HG03378 (cell line): ENCODE measurements around the gene VIPR1.

Experiments
- ATAC-seq: cut with Tn5 transposase; IDR thresholded peaks from one replicate; pipeline ENCODE4 v1.9.1; 2021; ENCODE audit warnings: mild to moderate bottlenecking, moderate library complexity; ENCODE audit not compliant: unreplicated experiment

VIPR1 gene, protein sequence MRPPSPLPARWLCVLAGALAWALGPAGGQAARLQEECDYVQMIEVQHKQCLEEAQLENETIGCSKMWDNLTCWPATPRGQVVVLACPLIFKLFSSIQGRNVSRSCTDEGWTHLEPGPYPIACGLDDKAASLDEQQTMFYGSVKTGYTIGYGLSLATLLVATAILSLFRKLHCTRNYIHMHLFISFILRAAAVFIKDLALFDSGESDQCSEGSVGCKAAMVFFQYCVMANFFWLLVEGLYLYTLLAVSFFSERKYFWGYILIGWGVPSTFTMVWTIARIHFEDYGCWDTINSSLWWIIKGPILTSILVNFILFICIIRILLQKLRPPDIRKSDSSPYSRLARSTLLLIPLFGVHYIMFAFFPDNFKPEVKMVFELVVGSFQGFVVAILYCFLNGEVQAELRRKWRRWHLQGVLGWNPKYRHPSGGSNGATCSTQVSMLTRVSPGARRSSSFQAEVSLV

DNA sequence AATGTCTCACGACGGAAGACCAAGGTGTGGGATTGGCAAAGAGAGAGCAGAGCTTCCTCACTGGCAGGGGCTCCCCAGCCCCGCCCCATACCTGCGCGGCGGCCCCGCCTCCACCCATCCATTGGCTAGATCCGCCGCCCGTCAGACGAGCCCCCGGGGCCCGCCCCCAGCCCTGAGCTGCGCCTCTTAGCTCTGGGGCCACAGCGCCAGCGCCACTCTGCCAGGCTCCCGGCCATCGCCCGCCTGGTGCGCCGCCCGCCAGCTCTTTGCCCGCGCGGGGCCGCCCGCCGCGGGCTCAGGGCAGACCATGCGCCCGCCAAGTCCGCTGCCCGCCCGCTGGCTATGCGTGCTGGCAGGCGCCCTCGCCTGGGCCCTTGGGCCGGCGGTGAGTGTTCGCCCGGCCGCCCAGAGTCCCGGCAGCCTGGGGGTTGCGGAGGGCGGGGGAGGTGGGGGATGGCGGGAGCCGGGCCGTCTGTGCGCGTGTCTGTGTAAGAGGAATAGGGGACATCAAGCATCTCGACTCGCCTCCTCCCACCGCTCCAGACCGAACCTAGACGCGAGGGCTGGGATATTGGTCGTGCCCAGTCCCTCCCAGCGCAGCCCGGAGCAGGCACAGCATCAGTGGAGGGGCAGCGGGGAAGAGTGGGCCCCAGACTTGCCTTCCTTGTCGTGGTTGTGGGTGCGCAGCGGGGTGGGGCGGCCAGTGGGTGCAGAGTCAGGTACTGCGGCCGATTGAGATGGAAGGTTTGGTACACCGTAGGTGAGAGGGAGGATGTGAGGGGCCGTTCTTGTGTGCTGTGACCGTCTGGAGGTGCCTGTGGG is at the start of gene VIPR1:
Gene VIPR1 (plus strand): TSS at position 215 of the 822 bp plus-strand sequence. CDS start 93 bp downstream, at position 308.
- peak; percentile 70 for ATAC-seq

- ATAC-seq: no peak
Measured at GRCh38 chr3:42456211-42456610, 46.2 kb upstream of the VIPR1 start.

DNA sequence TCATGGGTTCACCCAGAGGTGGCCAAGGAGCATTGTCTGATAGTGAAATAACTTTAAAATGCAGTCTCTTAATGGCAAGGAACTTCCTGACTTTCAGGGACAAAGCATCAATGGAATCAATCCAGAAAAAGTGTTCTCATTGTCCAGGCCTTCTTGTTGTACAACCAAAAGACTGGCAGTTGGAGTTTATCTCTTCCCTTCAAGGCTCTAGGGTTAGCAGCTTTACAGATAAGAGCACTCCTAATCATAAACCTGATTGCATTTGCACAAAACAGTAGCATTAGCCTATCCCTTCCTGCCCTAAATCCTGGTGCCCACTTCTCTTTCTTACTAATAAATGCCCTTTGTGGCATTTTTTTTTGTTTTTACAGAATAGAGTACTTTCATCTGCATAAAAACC is 43.3 kb upstream of the VIPR1 start:
- no peak for ATAC-seq

DNA sequence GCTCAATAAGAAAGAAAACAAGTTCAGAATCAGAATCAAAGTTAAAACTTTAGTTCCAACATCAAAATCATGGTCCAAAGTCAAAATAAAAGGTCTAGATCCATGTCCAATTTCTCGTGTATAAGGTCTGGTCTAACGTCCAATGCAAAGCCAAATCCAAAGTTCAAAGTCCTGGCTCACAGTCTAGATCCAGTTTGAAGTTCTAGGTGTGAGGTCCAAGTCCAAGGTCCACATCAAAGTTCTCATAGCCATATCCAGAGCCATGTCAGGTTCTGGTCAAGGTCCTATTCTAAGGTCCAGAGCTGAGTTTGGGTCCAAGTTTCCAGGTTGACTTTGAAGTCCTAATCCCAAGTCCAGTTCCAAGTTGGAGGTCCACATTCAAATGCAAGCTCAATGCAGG is 40.7 kb upstream of the VIPR1 start:
- ATAC-seq: no peak

DNA sequence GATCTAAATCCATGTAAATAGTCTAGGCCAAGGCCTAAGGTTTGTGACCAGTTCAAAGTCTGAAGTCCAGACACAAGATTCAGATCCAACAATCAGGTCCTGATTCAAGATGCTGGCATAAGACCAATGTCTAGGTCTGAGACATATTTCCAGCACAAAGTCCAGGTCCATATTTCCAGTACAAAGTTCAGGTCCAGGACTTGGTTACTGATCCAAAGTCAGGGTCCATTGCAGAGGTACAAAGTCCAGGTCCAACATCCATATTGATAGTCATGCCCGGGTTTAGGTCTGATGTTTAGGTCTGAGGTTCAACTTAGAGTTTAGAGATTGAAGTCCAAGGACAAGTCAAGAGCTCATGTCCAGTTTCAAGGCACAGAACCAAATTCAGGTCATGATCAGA is 39.4 kb upstream of the VIPR1 start:
- ATAC-seq: no peak

DNA sequence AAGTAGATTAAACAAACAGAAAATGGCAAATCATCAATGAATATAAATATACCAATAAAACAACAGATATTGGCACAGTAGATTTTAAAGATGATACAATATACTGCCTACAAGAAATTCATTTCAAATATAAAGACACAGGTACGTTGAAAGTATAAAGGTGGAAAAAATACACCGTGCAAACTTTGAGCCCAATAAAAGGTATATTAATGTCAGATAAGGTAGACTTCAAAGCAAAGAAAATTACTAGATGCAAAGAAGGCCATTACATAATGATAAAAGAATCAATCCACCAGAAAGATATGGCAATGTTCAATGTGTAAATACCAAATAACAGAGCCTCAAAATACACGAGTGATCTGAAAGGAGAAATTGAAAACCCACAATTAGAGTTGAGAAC is 34.3 kb upstream of the VIPR1 start:
- no peak for ATAC-seq

- no peak for ATAC-seq
Measured at GRCh38 chr3:42472555-42472954, 29.9 kb upstream of the VIPR1 start.

GRCh38 chr3:42473083-42473932 is 29.1 kb upstream of the VIPR1 start:
- ATAC-seq: no peak

- no peak for ATAC-seq
Measured at GRCh38 chr3:42476225-42477125, 26.0 kb upstream of the VIPR1 start.

GRCh38 chr3:42477696-42478095 is 24.7 kb upstream of the VIPR1 start:
- ATAC-seq: no peak

- no peak for ATAC-seq
Measured at GRCh38 chr3:42478830-42479229, 23.6 kb upstream of the VIPR1 start.

DNA sequence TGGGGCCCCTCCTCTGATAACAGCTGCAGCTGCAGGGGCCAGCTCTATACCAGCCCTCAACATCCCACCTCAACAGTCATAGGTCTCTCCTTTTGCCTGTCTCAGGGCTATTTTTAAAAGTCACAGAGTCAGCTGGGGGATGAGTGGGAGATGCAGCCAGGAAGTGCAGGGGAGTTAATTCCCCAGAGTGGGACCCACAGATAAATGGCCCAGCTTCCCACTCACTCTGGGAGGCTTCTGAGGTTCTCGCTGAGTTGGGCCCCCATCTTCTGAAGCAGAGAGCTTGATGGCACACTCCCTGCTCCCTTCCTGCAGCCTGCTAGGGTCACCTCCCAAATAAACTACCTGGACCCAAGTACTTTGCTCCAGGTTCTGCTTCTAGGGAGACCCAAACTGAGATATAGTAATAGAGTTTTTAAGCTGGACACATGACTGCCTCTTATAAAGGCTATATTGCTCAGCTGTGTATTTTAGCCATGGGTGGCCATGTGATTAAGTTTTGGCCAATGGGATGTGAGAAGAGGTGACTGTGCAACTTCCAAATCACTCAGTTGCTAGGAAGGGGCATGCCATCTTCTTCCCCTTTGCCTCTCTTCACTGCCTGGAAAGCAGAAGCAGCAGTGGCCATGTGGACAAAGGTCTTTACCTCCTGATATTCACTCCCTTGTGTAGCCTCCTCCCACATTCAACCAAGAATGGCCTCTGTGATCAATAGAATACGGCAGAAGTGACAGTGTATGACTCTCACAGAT is 15.5 kb upstream of the VIPR1 start:
- no peak for ATAC-seq

- no peak for ATAC-seq
Measured at GRCh38 chr3:42488687-42489086, 13.8 kb upstream of the VIPR1 start.

GRCh38 chr3:42489116-42489936 is 13.1 kb upstream of the VIPR1 start:
- ATAC-seq: no peak

- no peak for ATAC-seq
Measured at GRCh38 chr3:42489937-42490227, 12.6 kb upstream of the VIPR1 start.

DNA sequence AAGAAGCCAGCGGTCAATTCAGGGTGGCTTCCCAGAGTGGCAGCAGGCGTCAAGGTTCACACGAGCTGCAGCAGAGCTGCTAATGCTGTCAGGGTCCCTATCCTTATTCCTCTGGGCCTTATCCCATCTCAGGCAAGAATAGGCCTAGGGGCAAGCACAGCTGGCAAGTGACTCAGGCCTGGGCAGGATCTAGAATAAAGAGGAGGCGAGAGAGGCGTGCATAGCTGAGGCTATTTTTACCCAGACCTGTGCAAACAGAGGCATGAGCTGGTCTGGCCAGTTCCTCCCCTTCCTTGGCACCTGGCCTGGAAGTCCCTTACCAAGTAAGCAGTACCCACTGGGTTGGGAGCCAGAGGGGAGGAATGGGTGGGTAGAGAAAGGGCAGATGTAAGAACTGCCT is 12.2 kb upstream of the VIPR1 start:
- peak; percentile 94 for ATAC-seq

DNA sequence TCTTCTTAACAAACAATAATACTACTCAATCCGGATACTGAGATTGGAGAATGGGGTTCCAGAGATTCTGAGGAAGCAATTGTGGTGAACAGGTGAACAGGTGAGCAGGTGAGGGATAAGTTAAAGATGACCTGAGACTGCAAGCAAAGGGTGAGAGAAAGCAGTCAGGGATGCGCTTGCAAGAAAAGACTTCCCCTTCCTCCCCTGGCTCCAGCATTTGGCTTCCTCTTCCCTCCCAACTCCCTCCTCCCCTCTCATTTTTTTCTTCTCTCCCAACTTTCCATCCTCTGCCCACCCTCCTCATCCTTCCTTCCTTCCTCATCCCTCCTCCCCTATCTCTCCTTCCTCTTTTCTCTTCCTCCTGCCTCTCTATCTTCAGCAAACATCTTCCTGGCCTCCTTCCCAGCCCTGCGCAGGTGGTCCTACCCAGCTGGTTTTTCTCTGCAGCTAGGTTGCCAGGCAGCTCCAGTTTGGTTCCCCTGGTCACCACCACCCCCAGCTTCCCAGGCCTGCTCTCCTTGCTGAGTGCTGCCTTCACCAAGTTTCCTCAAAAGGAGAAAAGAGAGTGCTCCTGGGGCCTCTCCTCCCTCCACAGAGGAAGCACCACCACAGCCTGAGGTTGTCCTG is 10.4 kb upstream of the VIPR1 start:
- ATAC-seq: no peak

- ATAC-seq: no peak
Measured at GRCh38 chr3:42492508-42493080, 9.8 kb upstream of the VIPR1 start.
